Activated CD4-positive, alpha-beta T cell treated with anti-CD3 and anti-CD28 coated beads, Interleukin-2, amount 50 U/mL, for 1 hour (primary cell): ENCODE measurements around the gene PSG2.
"Not testable (repeated sequence)": the region's sequence is repeated elsewhere in the genome, so short reads cannot be mapped to it uniquely, and the experiment has no call there.

Experiments used
- DNase-seq: peaks from one replicate; pipeline ENCODE4 v3.0.0-alpha.2; 2020

The PSG2 gene

DNA sequence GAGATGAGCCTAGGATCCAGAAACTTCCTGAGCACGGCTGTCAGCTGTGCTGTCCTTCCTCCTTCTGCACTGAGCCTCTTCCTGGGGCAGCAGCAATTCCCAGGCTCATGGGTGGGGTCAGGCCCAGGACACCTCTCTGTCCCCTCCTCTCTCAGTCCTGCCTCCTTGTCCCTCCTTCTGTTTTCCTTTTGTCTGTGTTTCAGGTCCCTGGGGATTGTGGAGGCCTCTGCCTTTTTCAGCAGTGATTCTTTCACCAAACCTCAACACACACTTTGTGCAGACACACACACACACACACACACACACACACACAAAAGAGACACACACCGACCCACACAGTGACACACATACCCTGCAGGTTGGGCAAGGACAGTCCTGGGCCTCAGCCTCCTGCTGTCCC is at the start of gene PSG2:
TSS of gene PSG2 (minus strand) at position 101 of the 400 bp plus-strand sequence. CDS start 132 bp downstream, outside the sequence.
- not testable (repeated sequence) for DNase-seq

DNA sequence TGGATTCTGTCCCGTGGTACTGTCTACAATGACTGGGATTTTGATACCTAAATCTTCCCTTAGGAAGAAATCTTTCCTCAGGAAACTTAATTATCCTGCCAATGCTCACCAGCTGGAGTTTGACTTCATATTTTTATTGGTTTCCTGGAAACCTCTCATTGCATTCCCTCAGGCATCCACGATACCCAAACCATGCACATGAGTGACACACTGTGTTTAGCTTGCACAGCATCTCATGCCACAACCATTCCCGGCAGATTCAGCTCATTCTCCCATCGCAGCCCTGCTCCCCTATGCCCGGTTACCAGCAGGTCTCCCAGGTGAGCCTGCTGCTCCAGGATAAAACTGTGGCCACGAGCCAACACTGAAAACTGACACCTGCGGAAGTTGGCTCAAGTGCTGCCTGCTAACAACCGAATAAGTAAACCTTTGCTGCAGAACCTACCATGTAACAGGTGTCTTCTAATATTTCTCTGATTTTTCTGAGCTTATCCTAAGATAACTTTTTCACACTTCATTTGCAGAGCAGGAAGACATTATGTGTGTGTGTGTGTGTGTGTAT is 48.9 kb upstream of the PSG2 start:
- not testable (repeated sequence) for DNase-seq

DNA sequence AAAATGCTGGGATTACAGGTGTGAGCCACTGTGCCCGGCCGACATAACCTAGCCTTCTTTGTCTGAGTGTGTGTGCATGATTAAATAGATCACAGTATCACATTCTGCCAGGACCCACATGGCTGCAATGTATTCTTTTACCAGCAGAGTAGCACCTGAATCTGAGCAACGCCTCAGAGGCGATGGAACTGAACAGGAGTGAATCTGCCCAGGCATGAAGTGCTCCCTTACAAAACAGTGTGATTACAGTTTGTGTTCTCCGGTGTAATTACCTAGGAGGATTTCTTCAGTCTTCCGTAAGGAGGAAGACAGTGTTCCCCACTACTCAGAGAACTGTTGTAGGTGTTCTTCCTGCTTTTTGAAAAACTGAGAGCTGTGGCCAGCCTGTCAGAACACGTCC is 46.7 kb upstream of the PSG2 start:
- DNase-seq, result not testable (repeated sequence)

DNA sequence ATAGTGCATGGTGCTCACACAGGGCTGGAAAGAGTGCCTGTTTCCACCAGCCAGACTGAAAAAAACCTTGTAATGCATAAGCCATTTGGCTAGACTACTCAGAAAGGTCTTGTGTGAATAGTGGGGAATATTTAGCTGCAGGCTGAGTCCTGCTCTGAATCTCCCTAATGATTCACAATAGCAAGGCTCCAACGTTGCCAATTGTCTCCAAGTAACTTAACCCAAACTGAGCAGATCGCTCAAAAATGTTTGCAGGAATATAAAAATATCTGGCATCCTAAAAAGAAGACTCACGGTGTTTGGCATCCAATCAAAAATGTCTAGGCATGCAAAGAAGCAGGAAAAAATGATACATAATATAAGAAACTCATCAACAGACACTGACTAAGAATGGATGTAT is 44.8 kb upstream of the PSG2 start:
- not testable (repeated sequence) for DNase-seq

DNA sequence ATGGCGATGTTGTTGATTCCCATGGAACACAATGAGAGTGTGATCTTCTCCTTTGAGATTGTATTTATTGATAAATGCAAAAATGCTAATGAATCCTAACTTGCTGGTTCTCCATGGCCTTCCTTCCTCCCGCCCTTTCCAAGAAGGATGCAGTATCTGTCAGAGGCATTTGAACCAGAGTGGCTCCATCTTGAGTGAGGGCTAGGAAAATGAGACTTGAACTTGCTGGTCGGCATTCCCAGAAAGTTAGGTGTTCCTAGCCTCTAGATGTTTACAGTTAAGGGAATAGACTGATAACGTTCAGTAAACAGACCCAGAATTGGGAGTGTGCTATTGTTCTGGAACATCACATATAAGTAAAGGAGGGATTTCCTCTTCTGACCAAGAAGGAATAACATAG is 44.2 kb upstream of the PSG2 start:
- DNase-seq, result no peak

DNA sequence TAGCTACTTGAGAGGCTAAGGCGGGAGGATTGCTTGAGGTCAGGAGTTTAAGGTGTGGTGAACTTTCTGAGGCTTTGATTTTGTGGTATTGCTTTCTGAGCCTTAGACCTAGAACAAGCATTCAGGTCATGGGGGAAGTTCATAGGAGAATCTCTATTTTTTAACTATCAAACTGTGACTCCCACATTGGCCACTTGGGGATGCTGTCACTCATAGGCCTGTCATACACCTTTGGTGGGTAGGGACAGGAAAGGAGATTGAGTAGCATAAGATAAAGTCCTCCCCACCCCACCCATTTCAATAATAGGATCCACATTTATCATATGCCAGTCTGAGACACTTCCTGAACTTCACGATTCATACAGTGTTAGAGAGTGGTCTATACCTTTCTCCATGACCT is 41.9 kb upstream of the PSG2 start:
- no peak for DNase-seq

DNA sequence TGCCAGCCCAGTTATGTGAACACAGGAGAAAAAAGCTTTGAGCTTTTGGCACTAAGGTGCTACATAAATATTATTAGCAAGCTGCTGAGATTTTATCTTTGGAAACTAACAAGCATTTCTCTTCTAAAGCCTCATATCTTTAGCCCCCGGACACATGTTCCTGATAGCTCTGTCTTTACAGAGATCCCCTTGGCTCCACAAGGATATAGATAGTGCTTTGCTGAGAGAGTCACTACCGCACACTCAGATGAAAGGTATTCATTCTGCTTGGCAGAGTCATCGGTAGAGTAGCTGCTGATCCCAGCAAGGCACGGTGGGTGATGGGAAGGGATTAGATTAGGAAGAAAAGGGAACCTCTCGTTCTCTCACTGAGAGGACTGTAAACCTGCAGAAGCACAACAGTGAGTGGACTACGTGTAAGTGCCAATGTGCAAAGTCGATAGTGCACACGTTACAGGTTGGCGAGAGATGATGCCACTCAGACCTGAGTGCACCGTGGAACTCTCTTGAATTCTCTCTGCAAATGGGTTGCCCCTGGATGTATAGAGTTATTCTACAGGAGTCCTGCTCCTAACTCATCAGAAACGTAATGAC is 38.0 kb upstream of the PSG2 start:
- DNase-seq, result not testable (repeated sequence)

DNA sequence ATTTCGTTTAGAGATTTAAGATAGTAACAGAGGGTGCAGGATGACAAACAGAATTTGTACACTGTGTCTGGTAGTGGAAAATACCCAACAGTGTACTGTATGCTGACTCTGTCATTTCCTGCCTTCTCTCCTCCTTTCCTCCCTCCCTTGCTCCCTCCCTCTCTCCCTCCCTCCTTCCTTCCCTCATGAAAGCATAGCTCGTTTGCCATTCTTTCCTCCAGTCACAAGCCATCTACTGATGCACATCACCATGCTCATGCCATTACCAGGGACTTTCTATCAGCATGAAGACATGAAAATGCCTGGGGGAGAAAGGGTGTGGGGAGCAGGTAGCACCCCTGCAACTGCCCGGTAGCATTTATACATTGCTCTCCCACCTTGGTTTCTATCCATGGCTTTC is 37.0 kb upstream of the PSG2 start:
- not testable (repeated sequence) for DNase-seq

DNA sequence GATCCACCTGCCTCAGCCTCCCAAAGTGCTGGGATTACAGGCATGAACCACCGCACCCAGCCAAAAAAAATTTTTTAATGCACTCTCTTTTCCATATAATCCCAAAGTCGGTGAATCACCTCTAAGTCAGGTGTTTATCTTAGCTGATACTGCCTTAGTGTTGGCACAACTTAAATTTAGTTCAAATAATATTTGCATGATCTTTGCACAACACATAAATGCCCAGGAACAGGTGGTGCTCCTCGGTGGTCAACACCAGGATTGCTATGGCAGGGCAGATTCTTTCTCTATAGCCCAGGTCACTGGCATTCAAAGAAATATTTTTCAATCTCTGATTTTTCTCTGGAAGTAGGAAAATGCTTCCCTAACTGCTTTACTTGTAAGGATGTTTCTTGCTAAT is 33.9 kb upstream of the PSG2 start:
- DNase-seq, result not testable (repeated sequence)

DNA sequence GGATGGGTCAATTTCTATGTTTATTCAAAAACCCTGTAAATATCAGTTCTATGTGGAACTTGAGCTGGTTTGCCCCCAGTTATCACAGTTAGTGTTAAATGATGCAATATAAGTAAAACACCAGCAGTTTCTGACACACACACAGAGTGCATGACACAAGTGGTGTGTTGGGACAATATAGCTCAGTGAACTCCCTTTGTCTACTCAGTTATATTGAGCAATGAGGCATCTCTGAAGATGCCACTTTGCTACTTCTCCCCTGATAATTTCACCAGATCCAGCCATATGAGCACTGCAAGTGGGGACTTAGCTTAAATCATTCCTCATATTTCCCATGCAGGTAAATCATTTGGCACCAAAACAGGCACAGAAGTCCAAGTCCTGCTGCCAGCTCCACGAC is 33.0 kb upstream of the PSG2 start:
- not testable (repeated sequence) for DNase-seq

DNA sequence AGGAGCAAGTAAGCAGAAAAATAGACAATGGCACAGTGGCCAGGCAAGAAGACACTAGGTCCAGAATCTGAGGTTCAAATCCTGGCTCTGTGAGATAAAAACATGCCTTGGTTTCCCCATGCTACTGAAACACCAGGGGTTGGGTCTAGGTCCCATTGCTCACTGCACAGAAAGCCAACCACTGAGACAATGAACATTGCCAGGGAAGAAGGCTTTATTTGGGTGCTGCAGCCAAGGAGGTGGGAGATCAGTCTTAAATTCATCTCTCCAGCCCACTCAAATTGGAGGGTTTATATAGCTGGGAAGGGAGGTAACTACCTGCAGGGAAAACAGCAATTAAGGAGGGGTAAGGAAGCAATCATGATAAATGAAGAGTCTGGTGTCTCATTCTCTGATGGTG is 32.6 kb upstream of the PSG2 start:
- DNase-seq, result not testable (repeated sequence)

DNA sequence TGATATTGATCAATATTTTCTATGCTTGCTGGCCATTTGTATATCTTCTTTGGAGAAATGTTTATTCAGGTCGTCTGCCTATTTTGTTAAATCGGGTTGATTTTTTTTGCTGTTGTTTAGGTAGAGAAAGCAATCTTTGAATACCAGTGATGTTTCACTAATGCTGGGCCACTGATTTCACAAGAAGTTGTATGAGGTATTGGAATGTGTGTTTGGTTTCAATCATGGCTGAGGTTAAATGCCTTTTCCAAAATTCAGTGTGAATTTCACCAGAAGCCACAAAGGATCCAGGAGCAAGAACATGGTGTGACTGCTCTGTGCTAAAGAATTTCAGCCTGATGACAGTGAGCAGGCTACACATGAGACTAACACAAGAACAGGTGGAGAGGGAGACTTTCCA is 32.1 kb upstream of the PSG2 start:
- DNase-seq, result not testable (repeated sequence)

DNA sequence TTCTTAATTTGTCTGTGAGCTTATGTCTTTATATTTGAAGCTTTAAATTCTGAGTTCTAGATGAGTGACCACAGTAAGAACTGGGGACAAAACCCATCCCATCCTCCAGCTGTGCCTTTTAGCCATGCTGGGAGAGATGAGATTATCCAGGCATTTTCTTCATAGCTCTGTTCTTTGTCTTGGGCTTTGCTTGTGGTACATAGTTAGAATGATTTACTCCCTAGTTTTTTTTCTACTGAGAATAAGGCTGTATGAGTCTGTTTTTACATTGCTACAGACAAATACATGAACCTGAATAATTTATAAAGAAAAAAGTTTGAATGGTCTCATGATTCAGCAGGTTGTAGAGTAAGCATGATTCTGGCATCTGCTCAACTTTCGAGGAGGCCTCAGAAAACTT is 24.9 kb upstream of the PSG2 start:
- not testable (repeated sequence) for DNase-seq

DNA sequence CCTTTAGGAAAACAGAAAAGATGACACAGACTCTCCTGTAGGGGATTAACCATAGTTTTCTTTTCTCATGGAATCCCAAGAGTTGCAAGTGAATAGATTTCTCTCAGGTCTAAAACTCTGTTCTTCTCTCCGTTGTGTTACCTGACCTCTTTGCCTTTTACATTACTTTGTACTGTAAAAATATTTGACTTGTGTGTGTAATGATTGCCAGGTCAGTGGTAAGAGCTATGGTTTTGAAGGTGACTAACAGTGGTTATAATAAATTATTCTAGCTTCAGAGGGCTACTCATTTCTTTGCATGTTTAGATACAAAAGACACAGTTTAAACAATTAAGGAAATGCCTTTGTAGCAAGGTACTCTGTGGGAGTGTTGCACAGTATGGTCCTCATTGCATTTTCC is 23.0 kb upstream of the PSG2 start:
- no peak for DNase-seq

DNA sequence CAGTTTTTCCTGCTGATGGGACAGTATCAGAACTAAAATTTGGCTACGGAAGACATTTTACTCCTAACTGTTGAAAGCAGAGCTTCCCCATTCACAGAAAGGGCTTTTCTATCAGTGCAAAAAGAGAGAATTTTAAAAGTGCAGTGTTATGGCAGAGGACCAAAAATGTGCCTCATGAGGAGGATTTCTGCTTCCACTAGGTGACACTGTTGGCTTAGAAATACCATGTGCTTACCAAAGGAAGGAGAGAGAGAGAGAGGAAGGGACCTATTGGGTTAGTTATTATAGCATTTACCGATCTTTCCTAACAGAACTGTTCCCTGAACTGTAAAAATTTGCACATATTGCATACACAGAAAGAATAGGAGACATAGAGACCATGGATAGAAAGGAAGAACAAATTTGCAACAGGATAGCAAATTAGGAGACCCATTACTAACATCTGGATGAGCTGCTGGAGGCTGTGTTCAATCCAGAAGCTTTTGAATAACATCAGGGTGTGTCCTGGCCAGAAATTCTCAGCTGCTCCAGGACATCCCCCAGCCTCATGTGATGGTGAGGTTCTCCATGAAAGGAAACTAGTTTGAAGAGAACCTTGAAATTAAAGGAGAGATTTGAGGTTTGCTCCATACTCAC is 21.8 kb upstream of the PSG2 start:
- not testable (repeated sequence) for DNase-seq

DNA sequence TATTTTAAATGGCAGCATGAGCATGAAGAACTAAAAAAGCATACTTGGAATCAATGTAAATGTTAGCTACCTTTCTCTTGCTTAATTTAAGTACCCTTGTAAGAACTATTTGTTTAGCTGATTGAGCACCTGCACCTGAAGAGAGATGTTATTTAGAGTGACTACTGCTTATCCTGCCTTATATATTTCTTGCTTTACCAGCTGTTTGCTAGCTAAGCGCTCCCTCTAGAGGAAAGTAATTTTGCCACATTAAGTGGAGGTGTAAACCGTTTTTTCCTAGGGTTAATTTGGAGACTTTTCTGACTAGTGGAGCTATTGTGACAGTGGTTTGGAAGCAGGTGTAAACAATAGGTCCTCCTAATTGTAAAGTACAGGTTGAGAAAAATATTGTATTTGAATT is 19.4 kb upstream of the PSG2 start:
- DNase-seq, result no peak

DNA sequence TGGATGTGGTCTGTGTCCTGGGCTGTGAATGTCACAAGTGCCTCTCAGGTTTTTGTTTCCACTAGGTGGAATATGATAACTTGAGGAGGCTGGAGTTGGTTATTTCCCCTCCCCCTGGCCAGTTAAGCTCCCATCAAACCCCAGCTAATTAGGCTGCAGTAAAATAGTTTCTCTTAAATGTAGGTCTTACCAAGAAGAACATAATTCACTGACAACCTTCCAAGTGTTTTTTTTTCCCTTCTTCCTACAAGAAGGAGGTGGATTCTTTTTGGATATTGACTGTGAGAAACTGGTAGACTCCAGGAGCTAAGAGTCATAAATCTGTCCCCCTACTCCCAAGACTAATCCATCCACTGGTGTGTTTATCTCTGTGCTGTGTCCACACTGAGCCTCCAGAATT is 15.9 kb upstream of the PSG2 start:
- DNase-seq, result not testable (repeated sequence)

DNA sequence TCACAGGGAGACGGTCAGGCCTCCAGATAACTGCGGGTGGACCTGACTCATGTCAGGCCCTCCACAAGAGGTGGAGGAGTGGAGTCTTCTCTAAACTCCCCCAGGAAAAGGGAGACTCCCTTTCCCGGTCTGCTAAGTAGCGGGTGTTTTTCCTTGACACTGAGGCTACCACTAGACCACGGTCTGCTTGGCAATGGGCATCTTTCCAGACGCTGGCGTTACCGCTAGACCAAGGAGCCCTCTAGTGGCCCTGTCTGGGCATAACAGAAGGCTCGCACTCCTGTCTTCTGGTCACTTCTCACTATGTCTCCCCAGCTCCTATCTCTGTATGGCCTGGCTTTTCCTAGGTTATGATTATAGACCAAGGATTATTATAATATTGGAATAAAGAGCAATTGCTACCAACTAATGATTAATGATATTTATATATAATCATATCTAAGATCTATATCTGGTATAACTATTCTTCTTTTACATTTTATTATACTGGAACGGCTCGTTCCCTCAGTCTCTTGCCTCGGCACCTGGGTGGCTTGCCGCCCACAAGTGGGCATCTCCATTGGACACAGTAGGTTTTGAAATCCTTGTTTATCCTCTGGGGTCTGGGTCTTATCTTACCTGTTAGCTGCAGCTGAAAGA is 5.3 kb upstream of the PSG2 start:
- peak; percentile 6 for DNase-seq

DNA sequence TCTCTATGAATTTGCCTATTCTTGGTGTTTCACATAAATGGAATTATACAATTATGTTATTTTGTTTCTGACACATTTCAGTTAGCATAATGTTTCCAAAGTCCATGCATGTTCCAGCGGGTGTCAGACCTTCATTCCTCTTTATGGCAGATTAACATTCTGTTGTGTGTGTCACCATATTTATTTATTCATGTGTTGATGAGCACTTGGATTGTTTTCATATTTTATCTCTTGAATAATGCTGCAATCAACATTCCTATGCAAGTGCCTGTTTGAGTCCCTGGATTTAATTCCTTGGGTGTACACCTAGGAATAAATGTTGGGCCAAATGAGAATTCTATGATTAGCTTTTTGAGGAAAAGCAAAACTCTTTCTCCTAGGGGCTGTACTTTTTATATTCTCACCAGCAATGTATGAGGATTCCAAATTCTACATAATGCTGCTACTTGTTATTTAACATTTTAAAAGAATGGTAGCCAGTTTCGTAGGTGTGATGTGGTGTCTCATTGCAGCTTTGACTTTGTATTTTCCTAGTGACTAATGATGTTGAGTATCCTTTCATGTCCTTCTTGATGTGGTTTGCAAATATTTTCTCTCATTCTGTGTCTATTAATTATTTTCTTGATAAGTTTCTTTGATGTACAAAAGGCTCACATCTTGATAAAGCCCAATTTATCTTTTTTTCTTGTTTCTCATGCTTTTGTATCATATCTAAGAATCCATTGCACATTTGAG is 3.5 kb upstream of the PSG2 start:
- DNase-seq, result not testable (repeated sequence)

DNA sequence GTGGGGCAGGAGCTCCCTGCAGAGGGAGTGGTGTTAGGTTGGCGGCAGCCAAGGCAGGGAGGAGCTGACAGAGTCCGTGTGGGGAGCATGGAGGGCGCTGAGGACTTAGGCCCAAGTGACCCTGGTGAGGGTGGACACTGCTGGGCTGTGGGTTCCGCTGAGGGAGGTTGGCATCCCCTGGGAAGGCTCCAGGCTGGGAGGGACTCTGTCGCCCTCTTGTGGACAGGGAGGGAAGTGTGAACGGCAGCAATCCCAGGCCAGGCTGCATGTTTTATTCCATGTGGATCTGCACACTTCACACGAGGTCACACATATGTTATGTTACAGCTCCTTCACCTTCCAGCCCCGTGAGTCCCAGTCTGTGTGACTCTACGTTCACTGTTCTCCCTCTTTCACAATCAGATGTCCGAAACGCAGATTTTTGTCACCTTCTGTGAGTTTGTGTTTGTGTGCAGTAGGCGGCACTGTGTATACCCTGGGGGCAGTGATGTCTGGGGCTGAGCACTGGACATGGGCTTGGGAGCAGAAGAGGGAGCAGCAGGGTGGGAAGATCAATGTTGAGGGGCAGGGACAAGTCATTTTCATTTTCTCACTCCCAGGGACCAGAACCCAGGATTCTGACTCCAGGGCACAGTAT is 1.8 kb upstream of the PSG2 start:
- DNase-seq, result peak; percentile 3

DNA sequence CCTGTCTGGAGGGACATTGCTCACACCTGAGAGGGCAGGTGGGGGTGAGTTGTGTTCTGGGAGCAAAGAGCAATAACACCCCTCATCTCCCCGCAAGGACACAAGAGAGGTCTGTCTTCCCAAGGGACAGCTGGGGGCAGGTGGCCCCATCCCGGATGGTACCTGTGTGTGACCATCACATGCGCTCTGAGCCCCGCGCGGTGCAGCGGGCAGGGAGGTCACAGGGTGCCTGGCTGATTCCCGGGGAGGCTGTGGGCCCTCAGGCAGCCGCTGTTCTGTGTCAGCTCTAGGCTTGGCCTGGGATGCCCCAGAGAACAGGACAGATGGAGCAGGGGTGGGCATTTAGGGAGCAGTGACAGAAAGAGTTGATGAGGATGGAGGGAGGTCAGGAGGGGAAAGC is 1.2 kb upstream of the PSG2 start:
- DNase-seq, result not testable (repeated sequence)

DNA sequence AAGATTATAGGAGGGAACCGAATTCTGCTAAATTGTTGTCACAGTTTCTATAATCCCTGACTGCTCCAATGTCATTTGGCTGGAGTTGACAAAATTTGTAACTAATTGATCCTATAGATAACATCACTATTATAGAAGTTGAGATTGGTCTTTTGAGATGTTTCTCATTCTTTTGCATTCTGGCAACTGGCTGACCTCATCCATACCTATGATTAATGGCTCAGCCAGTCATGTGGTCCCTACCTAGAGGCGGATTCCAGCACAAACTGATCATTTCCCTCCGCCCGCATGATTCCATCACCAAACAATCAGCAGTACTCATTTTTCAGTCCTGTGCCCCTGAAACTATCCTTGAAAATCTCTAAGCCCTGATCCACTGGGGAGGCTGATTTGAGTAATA is 4.2 kb downstream of the PSG2 start:
- DNase-seq, result no peak

DNA sequence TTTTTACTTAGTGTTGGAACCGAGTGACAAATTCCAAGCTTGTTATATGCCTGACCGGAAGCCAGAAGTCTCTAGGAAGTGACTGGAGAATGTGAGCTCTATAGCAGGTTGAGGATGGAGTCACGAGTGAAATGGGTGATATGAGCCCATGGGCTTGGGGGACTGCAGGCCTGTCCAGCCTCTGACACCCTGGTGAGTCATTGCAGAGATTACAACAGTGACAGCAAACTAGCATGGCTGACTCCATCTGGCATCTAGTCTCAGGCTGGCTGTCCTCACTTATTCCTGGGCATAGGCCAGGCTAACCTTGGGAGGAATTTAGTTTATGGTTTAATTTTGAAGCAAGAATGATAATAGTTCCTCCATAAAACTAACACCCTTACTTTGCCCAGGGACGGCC is 4.6 kb downstream of the PSG2 start:
- not testable (repeated sequence) for DNase-seq
